GM19372 (cell line): ENCODE measurements around the gene UQCC2.

Experiments used
- ATAC-seq: cut with Tn5 transposase; IDR thresholded peaks from one replicate; pipeline ENCODE4 v1.9.1; 2021; ENCODE audit warnings: mild to moderate bottlenecking, low read depth, moderate library complexity; ENCODE audit not compliant: unreplicated experiment

The UQCC2 gene

DNA sequence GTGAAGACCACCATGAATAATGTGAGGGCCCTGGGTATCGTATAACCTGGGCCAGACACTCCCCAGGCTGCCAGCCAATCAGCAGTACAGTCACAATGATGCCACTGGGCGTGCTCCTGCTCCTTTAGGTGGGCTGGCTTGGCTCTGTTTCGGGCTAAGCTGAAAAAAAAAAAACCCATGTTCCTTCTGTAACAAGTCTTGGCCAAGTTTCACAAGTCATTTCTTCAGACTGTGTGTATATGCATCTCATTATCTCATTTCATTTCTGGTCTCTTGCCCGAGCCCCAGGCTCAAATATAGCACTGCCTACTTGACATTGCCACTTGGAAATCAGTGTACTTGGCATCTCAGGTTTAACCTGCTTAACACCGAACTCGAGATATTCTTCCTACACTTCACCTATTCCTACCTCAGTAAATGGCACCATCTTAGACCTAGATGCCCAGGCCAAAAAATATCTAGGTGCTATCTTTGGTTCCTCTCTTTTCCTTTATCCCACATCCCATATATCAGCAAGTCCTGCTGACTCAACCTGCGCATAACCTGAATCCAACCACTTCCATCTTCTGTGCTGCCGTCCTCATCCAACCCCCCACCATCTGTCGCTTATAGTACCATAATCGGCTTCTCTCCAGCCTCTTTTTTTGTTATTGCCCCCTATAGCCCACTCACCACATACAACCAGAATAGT is 1.8 kb downstream of the UQCC2 start:
- no peak for ATAC-seq

DNA sequence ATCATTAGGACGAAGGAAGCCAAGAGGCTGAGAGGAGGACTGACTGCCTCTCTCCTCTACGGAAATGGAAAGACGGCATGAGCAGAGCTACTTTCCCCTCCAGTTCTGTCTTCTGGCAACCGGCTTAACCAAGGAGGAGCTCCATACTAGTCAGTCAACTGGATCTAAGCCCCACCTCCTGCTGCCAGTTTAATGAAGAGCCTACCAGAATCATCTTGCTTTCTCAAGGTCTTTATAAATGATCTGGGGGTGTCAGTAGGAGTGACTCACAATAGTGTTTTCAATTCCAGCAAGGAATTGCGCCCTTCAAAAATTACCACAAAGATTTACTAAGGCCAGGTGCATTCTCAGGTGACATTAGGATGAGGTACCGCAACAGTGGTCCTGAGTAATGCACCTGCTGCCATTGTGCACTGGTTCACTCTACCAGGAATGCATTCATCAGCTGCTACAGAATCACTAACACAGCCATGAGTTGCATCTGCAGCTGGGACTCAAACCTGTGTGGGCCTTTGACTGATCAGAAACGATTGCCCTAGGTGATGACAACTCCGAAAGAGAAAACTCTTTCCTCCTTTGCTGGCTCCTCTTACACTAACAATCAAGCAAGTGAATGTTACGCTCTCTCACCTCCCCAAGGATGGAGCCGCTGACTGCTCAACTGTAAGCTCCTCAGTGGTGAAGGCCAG is 2.8 kb downstream of the UQCC2 start:
- ATAC-seq, result no peak

DNA sequence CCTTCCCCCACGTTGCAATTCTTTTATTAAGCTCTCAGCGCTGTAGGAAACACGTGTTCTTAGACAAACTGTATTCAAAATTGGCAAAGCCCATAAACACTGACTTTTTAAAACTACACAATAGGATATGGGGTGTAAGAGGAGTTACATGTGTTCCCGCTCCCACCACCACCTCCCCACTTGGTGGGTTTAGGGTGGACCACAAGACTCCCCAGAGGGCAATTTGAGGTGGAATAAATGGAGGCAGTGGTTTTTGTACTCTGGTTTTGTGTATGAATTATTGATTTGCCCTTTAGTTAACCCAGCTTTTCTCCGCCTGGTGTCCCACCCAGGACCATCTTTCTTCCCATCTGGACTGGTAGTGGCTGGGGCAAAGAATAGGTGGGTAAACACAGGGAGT is 3.7 kb downstream of the UQCC2 start:
- no peak for ATAC-seq

DNA sequence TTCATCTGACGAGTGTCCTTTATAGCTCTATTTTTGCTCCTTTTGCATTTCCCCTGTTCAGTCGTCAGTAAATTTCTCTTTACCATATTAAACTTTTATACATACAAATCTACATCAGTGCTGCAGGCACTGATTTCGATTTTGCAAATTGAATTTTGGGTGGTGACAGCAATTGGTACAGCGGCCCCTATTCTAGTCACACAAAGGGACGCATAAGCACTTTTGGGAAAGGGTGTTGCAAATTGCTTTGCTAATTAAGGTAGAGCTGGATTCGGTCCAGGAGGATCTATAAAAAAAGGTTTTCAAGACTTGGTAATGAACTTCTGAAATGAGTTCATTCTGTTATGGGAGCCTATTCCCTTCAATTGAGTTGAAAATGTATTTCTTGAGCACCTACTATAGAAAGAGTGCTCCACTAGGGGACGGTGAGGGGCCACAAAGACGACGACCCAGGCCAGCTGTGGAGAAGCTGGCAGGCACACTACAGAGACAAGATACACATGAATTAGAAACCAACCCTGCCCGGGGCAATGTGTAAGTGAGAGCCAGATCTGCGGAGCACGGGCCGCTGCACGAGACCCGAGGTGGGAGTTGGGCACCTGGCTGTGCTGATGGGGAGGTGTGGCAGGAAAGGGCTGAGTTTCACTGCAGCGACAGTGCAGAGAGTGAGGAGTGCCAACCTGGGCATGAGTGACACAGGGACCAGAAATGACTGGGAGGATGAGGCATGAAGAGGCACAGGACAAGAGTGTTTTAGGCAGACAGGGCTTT is 5.4 kb downstream of the UQCC2 start:
- no peak for ATAC-seq

DNA sequence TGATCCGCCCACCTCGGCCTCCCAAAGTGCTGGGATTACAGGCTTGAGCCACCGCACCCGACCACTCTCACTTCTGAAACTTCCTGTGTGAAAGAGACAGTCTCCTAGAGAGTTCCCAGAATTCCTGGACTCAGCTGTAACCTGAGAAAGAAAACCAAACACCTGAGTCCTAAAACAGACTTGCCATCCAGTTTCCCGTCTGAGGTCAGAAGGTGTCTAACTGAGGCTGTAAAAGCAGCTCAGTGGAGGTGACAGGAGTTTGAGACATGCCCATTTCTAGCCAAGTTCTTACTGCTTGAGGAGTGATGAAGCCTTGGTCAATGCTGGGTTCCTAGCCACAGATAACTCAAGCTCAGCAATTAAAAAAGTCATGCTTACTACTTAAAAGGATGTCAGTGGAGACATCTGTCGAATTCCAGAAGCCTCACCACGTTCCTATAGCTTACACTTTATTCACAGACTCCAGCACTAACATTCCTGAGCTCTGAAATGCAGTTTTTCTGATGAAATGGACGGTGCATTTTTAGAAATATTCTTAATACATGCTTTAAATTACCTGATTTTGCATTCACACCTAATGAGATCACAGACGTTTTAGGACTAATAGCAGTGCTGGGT is 6.1 kb downstream of the UQCC2 start:
- ATAC-seq, result no peak

DNA sequence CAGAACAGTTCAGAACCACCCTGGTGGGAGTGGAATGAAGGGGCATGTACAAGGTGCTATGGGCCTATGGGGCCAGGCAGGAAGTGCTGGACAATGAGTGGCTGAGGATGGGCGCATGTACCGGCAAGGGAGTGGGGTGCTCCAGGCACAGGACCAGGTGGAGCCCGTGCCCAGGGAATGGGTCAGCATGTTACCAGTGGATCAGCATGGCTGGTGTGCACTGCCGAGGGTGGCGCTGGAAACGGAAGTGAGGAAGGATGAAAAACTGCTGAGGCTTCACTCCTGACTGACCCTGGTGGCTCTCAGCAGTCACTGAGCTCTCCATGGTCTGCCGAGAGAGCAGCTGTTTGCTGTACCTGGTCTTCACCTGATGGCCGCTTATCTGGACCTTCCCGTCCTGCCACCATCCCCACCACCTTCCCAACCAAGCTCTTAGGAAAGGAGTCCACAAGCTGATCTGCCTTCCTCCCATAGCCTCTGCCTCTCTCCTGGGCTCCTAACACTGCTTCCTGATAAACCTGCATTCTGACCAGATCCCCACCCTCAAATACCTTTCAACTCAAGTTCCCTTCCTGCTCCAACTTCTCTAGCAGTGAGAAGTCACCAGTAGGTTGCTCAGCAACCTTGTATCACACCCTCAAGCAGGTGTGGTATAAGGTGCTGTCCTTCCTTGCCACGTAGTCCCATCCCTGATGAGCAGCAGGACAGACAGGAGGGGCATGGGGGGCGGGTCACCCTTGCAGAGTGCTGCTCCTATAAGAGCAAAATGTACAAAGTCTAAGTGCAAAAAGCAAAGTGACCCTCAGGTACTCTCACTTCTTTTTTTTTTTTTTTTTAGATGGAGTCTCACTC is 7.1 kb downstream of the UQCC2 start:
- no peak for ATAC-seq

DNA sequence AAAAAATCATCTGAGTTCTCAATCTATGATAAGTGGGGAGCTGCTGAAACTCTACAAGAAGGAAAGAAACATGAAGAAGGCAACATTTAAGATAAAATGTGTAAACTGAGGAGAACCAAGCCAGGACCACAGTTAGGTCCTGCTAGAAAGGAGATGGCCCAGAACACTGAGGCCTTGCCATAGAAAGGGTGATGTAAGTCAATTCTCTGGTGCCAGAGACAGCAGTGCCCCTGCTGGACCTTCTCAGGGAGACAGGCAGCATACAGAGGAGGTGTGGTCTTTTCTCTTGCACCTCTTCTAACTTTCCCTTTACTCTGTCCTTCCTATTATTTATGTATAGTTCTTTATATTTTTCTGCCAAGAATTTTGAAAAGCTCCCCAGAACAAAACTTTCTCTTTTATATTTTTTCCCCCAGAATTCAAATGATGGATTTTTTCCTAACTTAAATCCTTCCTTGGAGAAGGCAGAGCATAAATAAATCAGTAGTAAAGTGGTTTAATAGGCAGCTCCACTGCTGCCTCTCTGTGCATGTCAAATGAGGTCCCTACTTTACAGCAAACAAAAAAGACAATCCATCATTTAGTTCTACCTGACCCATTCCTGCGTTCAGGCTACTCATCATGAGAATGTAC is 9.0 kb downstream of the UQCC2 start:
- ATAC-seq, result no peak

DNA sequence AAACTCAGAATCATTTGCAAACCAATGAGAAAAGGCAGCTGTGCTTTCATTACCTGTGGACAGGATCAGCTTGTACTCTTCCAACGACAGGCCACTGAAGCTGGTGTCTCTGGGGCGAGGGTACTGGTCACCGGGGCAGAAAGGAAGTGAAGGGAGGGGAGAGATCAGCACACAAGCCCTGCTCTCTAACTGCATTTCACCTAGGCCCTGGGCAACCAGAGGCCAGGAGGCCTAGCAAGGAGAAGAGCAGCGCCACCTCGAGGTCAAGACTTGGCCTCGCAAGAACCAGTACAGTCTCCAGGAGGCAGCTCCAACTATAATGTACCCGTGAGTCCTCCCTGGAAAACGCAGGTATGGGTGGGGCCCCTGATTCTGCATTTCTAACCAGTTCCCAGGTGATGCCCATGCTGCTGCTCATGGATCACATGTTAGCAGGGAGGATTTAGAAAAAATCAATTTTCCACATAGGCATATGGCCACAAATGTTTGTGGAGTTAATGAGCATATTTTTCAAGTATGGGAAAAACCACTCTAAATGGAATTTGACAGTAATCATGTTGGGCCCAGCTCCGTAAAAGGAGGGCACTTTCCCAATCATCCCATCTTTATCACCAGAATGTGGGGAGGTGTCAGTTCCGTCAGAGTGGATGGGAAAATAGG is 11.0 kb downstream of the UQCC2 start:
- ATAC-seq, result no peak

DNA sequence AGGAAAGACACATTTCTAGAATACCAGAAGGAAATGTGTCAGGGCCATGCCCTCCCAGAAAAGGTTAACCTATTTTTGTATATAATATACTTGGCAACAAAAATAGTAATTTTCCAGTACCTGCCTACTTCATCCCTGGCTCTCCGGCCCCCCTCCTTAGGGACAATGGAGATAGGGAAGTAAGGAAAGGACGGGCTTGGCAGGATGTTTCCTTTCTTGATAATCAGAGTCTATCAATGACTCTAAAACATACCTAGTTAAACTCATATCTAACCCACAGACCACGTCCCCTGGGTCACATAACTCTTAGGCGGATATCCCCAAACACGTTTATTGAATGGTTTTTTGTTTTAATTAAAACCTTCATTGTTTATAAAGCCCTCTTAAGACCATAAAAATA is 11.8 kb downstream of the UQCC2 start:
- no peak for ATAC-seq

DNA sequence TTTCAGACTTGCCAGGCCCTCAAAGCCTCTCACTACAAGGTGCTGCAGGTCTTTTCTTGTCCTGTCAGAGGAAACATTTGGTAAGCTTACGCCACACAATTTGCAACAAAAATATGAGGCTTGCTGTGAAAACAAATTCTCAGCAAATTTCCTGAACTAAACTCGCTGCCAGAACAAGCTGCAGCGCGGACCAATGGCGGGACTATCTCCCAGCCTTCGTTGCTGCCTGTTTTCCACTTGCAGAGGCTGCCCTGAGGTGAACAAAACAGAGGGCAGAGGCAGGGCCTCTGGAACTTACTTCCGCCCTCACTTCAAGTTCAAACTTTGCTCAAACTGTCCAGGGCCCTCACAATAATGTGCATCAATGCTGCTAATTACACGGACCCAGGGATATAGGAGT is 12.4 kb downstream of the UQCC2 start:
- ATAC-seq, result no peak

DNA sequence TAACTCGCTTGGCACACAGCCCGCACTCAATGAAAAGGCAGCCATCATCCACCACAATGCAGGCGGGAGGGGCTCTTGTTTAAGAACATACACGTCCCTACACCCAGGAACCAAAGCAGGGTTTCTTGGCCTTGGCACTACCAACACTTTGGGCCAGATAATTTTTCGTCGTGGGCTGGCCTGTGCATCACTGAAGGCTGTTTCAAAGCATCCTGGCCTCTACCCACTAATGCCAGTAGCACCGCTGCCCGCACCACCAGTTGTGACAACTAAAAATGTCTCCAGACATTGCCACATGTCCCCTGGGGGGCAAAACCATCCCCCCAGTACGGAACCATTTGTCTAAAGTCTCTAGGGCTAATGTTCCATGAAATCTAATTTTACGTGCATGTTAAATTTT is 13.0 kb downstream of the UQCC2 start:
- no peak for ATAC-seq

DNA sequence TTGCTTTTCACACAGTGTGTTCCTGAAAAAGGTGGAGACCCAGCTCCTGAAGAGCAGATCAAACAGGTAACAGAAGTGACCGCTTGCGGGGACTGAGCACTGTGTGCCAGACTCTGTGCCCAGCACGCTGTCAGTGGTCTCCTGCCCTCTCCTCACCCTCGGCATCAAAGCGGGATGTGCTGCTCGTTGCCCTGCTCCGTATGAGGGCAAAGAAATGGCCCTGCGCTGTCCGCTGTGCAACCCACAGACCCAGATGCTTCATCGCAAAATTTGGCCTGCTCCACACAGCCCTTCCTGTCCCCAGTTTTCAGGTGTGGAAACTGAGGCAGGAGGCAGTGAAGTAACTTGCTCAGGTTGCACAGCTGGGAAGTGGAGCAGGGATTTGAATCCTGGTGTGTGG is 13.7 kb downstream of the UQCC2 start:
- no peak for ATAC-seq

DNA sequence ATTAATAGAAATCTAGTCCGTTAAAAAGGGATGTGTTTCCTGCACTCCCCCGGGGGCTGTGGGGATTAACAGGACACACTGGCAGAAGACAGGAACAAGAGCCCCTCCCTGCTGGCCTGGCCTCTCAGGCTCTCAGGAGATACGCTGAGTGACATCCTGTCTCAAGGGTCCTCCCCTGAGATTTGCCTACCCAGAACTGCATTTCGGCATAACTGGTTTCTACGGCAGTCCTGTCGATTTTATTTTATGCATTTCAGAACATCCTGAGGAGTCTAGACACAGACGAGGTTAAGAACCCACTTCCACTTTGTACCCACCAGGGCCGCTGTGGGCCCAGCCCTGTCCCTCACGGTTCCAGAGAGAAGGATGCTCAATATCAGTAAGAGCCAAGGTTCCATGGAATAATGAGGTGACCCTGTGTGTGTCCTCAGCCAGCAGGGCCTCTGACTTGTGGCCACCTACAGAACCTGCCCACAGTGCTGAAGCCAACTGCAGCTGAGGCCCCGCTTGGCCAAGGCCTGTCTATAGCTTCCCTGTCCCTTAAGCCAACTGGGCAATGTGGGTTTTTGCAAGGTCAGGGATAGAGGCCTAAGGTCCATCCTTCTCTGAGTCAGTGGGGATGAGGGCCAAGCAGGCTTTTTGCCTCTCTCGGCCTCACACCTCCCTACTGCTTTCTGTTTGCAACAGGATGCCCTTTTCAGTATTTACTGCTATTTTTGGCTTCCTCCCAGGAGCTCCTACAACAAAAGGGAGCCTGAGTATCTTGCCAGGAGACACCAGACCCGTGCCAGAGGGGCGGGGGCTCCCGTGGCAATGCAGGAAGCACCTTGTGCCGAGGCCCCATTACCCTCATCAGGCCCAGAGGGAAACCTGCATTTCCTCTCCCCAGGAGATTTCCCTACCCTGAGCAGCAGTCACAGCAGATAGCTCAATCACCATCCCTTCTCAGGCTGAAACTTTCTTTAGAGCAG is 14.7 kb downstream of the UQCC2 start:
- ATAC-seq, result no peak

DNA sequence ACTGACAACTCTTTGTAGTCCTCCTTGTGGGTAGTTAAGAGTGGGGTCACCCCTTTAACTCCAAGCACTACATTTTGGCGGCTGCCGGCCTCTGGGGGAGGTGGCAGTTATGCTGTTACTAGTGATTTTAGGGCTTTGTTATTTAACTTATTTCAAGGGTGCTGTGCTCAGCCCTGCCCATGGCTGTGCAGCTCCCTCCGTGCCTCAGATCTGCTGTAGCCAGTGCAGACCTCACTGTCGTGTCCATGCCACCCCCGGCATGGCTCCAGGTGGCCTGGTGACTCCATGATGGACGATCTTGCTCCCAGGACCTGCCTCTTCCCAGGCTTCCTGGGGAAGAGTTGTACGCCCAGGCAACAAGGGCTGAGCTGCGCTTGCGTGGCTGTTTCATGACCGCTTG is 15.4 kb downstream of the UQCC2 start:
- no peak for ATAC-seq

DNA sequence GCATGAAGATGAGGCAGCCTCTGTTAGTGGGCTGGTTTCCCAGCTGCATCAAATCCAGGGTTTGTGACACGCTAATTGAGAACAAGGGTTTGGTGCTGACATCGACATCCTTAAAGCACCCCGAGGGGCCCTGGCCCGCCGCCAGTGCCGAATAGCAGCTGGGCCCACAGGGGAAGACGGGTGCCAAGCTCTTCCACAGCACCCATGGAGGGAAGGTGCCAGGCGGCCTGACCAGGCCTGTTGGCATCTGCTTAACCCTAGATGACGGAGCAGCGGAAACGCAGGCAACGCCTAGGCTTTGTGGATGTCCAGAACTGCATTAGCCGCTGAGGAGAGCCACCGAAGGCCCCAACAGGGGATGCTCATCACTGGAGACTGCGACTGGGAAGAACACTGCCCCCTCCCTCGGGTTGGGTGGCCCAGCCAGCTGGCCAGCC is 16.0 kb downstream of the UQCC2 start:
- no peak for ATAC-seq

DNA sequence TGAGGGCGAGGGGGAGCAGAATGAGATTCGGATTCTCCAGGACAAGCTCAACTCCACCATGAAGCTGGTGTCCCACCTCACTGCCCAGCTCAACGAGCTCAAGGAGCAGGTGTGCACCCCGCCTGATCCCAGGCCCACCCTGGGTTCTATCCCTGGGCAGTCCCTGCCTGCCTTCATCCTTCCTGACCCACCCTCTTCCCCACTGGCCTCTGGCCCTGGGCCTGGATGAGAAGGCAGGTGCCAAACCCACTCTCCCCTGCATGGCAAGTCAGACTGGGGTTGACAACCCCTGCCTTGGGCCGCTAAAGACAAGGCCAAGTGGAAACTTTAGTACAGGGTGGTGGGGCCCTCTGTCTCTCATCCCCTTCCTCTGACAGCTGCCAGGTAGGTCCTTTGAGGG is 16.5 kb downstream of the UQCC2 start:
- ATAC-seq, result no peak

DNA sequence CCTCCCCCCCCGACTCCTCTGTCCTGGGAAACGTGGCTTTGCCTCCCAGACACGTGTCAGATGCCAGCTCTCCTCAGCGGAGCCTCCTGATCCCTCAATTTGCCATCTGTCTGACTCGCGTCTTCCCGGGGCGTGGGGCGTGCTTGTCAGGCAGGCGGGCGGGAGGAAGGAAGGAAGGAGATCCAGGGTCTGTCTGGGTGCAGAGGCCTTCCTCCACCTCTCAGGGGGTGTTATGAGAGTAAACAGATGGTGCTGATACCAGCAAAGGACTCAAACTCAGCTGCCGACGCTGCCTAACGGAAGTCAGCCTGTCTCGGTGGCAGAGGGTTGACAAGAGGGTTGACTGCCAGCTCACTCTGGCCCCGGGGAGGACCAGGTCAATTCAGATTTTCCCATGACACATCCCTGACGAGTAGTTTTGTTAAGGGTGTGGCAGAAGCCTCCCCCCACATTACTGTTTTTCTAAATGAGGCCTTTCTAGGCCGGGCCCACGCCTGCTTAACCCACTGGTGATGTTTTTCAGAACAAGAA is 17.0 kb downstream of the UQCC2 start:
- ATAC-seq, result no peak
